SK-N-SH (cell line): ENCODE results near the gene VSIG10L. TPM values are rescaled to one million over a fixed set of nuclear protein-coding genes. Genes with fewer than 3 reads are reported as not detected.

ENCODE experiments used
- CTCF ChIA-PET: fragments of 300-600, 350-600 bp; formaldehyde crosslinking; extraction: SDS; loops from one replicate; lab custom pipeline; 2021; lab: Yijun Ruan, JAX
- POLR2A ChIA-PET: fragments of 350-600 bp; sonication (Branson Sonifier 250); formaldehyde crosslinking; extraction: SDS; loops from one replicate; lab custom pipeline; 2020; ENCODE audit warnings: antibody characterized with exemption, inconsistent platforms; lab: Yijun Ruan, JAX
- DNase-seq: peaks from one replicate; pipeline ENCODE4 v3.0.0; 2012
- H2AFZ ChIP-seq: fragments of 200-600 bp; sonication (generic); 2 replicates; pipeline ENCODE4 v1.8.1; 2016; ENCODE audit warnings: antibody characterized with exemption, mild to moderate bottlenecking, low read depth
- H3F3A ChIP-seq: fragments of 200-600 bp; sonication (generic); replicated peaks from 2 replicates; pipeline ENCODE3; 2016; ENCODE audit warnings: antibody characterized with exemption, mild to moderate bottlenecking; ENCODE audit not compliant: insufficient read depth
- H3K27ac ChIP-seq, 2 experiments: fragments of 200-500 bp in 1 of 2; fragments of 200-600 bp in 1 of 2; sonication (Bioruptor generic) in 1 of 2; sonication (generic), shearing (Covaris generic) in 1 of 2; 2 replicates each; pipeline versions ENCODE4 v1.5.1 to v1.6.1; 2014 to 2016; ENCODE audit warnings: low read depth in 2 of 2, inconsistent platforms in 1 of 2, low read length in 1 of 2, mild to moderate bottlenecking in 1 of 2, mixed read lengths in 1 of 2
- H3K27me3 ChIP-seq: fragments of 200-600 bp; sonication (generic), shearing (Covaris generic); 2 replicates; pipeline ENCODE4 v1.6.1; 2016; ENCODE audit warnings: mixed run types; ENCODE audit not compliant: insufficient read depth
- H3K36me3 ChIP-seq, 2 experiments: fragments of 200-500 bp in 1 of 2; fragments of 200-600 bp in 1 of 2; sonication (Bioruptor generic) in 1 of 2; sonication (generic) in 1 of 2; replicated peaks in 1 of 2; 2 replicates each; pipeline versions ENCODE3 to v1.5.1; 2014 to 2016; ENCODE audit warnings: low read length in 1 of 2, mild to moderate bottlenecking in 1 of 2; ENCODE audit not compliant: insufficient read depth in 2 of 2, control insufficient read depth in 1 of 2
- H3K4me1 ChIP-seq, 2 experiments: fragments of 200-500 bp in 1 of 2; fragments of 200-600 bp in 1 of 2; sonication (Bioruptor generic) in 1 of 2; sonication (generic), shearing (Covaris generic) in 1 of 2; 2 replicates each; pipeline versions ENCODE4 v1.5.1 to v1.6.1; 2014 to 2016; ENCODE audit warnings: low read depth in 1 of 2, low read length in 1 of 2, mixed run types in 1 of 2; ENCODE audit not compliant: insufficient read depth in 2 of 2, control insufficient read depth in 1 of 2
- H3K4me2 ChIP-seq: fragments of 200-600 bp; sonication (generic), shearing (Covaris generic); 2 replicates; pipeline ENCODE4 v1.6.1; 2017; ENCODE audit warnings: mixed run types
- H3K4me3 ChIP-seq, 2 experiments: fragments of 200-500 bp in 1 of 2; fragments of 200-600 bp in 1 of 2; sonication (Bioruptor generic) in 1 of 2; sonication (generic), shearing (Covaris generic) in 1 of 2; 2 replicates each; pipeline versions ENCODE4 v1.5.1 to v1.8.1; 2014 to 2016; ENCODE audit warnings: low read depth in 2 of 2, inconsistent platforms in 1 of 2, low read length in 1 of 2, mild to moderate bottlenecking in 1 of 2, mixed read lengths in 1 of 2, moderate library complexity in 1 of 2
- H3K79me2 ChIP-seq: fragments of 200-600 bp; sonication (generic); 2 replicates; pipeline ENCODE4 v1.8.1; 2017; ENCODE audit warnings: mild to moderate bottlenecking; ENCODE audit not compliant: insufficient read depth
- H3K9ac ChIP-seq: fragments of 200-600 bp; sonication (generic); 2 replicates; pipeline ENCODE4 v1.6.1; 2017; ENCODE audit warnings: mixed run types
- H3K9me2 ChIP-seq: fragments of 200-600 bp; sonication (generic); 2 replicates; pipeline ENCODE4 v1.6.1; 2017; ENCODE audit warnings: mixed run types
- H3K9me3 ChIP-seq: fragments of 200-600 bp; sonication (generic); 2 replicates; pipeline ENCODE4 v1.6.1; 2017; ENCODE audit warnings: mixed run types, mild to moderate bottlenecking, moderate library complexity
- H4K20me1 ChIP-seq: fragments of 200-600 bp; sonication (generic); 2 replicates; pipeline ENCODE4 v1.6.1; 2017; ENCODE audit warnings: mild to moderate bottlenecking, mixed run types; ENCODE audit not compliant: insufficient read depth
- FOXJ3 ChIP-seq: sonication (generic); formaldehyde crosslinking; IDR thresholded peaks from 2 replicates; pipeline ENCODE4 v1.5.1; 2020; ENCODE audit warnings: mild to moderate bottlenecking, missing genetic modification reagents
- FOXM1 ChIP-seq: IDR thresholded peaks from 2 replicates; pipeline ENCODE4 v1.4.0; 2012; ENCODE audit warnings: low read depth, mild to moderate bottlenecking
- IRF3 ChIP-seq: fragments of 150-350 bp; IDR thresholded peaks from 2 replicates; pipeline ENCODE4 v1.6.1; 2016; ENCODE audit warnings: mild to moderate bottlenecking, low read depth, low read length
- MAX ChIP-seq: IDR thresholded peaks from 2 replicates; pipeline ENCODE4 v1.4.0; 2012; ENCODE audit warnings: low read depth
- NFIC ChIP-seq: IDR thresholded peaks from 2 replicates; pipeline ENCODE4 v1.4.0; 2012; ENCODE audit warnings: borderline replicate concordance
- NRF1 ChIP-seq: IDR thresholded peaks from 2 replicates; pipeline ENCODE4 v1.6.1; 2012; ENCODE audit warnings: low read depth, mild to moderate bottlenecking, low read length
- PBX3 ChIP-seq: IDR thresholded peaks from 2 replicates; pipeline ENCODE4; 2012
- RCOR1 ChIP-seq: fragments of 150-350 bp; IDR thresholded peaks from 2 replicates; pipeline ENCODE4 v1.6.1; 2017; ENCODE audit warnings: antibody characterized with exemption, low read length
- RFX5 ChIP-seq: IDR thresholded peaks from 2 replicates; pipeline ENCODE4 v1.6.1; 2012; ENCODE audit warnings: mild to moderate bottlenecking, improper control_type of control experiment, low read length
- SIN3A ChIP-seq: IDR thresholded peaks from 2 replicates; pipeline ENCODE4 v1.6.1; 2012; ENCODE audit warnings: low read depth, mild to moderate bottlenecking, low read length, moderate library complexity, borderline replicate concordance
- TCF12 ChIP-seq: IDR thresholded peaks from 2 replicates; pipeline ENCODE4 v1.4.0; 2012
- TEAD4 ChIP-seq: IDR thresholded peaks from 2 replicates; pipeline ENCODE4 v1.4.0; 2012; ENCODE audit warnings: mild to moderate bottlenecking, borderline replicate concordance; ENCODE audit not compliant: insufficient read depth
- USF2 ChIP-seq: fragments of 150-350 bp; IDR thresholded peaks from 2 replicates; pipeline ENCODE4 v1.6.1; 2017; ENCODE audit warnings: antibody characterized with exemption, low read length, low read depth, borderline replicate concordance
- ZBTB33 ChIP-seq: IDR thresholded peaks from 2 replicates; pipeline ENCODE4 v1.4.0; 2012; ENCODE audit warnings: low read depth, borderline replicate concordance
- WGBS: methylation state at CpG from one replicate; pipeline ENCODE4 v1.1.6; 2017; ENCODE audit warnings: low lambda C conversion rate; 5-methylcytosine and 5-hydroxymethylcytosine counted together
- polyA plus RNA-seq, 3 experiments: library from polyadenylated mRNA; depleted of rRNA; stranded (reverse); fragments of >200 nt; gene quantifications; 2 replicates each; pipeline ENCODE4 v1.2.3, GENCODE V29; 2012

Gene VSIG10L
- polyA plus RNA-seq, 1 of the 3 experiments (the other 2 are of a cell fraction), result 2.7 TPM

- POLR2A ChIA-PET, result no interaction called here
- Histone ChIP-seq H3K27ac (no peak overlapping the region), H3F3A (no peaks in the 10 kb centered on the region), H3K36me3 (no peaks in the 10 kb centered on the region), H3K9me3 (no peaks in the 10 kb centered on the region), H3K79me2 (no peaks in the 10 kb centered on the region), H3K4me3 (no peak overlapping the region), H4K20me1 (no peaks in the 10 kb centered on the region), H3K4me2 (no peak overlapping the region), H3K4me1 (peaks cover 3 to 4% of the 10 kb centered on the region in 2 experiments; a peak in 1 of 4 replicates), H3K9me2 (no peaks in the 10 kb centered on the region), H2AFZ (no peak overlapping the region), H3K27me3 (no peaks in the 10 kb centered on the region), H3K9ac (no peak overlapping the region)
- CTCF ChIA-PET, result interaction anchor here (1.3 kb wide), 1 partner anchor 32 kb away, joined by 3 read pairs; no protein-coding TSS in a partner anchor
- no peak for DNase-seq
- TF ChIP-seq IRF3 (no peak), RFX5 (no peak), TEAD4 (no peak), TCF12 (no peak), NRF1 (no peak), SIN3A (no peak), FOXJ3 (no peak), FOXM1 (no peak), RCOR1 (no peak), PBX3 (no peak), USF2 (no peak), MAX (no peak), NFIC (no peak), ZBTB33 (no peak)
- WGBS, result 67% methylated on average over 9 of the region's 14 CpGs
Observed at GRCh38 chr19:51389143-51389542, 47.2 kb upstream of the VSIG10L start.
